Natural killer cell treated with Interleukin-12 subunit alpha and Interleukin-12 subunit beta and Interleukin-15 and Interleukin-18, amount 100 ng/mL, for 72 hours (primary cell): Measurements from ENCODE around the gene KIF15. TPM values are rescaled to one million over a fixed set of nuclear protein-coding genes. Genes with fewer than 3 reads are reported as not detected.

Source experiments
- total RNA-seq, 2 donors: library from RNA; stranded (reverse); gene quantifications; one replicate each; pipeline ENCODE4 v1.2.3, GENCODE V29; 2022

Gene KIF15
- total RNA-seq, 2 donors from 2014 or later = 12.3 to 27.2 TPM

Other genes with a start within 250 kb of the KIF15 start
- gene ZKSCAN7, start 206.6 kb upstream of the KIF15 start, total RNA-seq = 1 to 10 TPM; 1.9 to 4.9 TPM
- 1 to 10 TPM; 2.5 to 5.9 TPM for gene ZNF660, start 176.8 kb upstream of the KIF15 start, total RNA-seq
- gene ZNF197, start 136.8 kb upstream of the KIF15 start, total RNA-seq = 10 to 100 TPM; 13.2 to 16.7 TPM
- 10 to 100 TPM; 11.4 to 15.8 TPM for gene ZNF35, start 113.1 kb upstream of the KIF15 start, total RNA-seq
- gene ZNF502, start 49.1 kb upstream of the KIF15 start, total RNA-seq = 1 to 10 TPM; 1.8 to 3.8 TPM
- gene ZNF501, start 32.2 kb upstream of the KIF15 start, total RNA-seq = 1 to 10 TPM in 1 of 2 donors, under 1 TPM in 1; 0.61 to 3.2 TPM
- 10 to 100 TPM; 11.3 to 23.6 TPM for gene KIAA1143, start 175 bp upstream of the KIF15 start, total RNA-seq
- gene TMEM42, start 100.1 kb downstream of the KIF15 start, total RNA-seq = 1 to 10 TPM; 5.3 to 6.8 TPM
- not detected for gene TGM4, start 112.8 kb downstream of the KIF15 start, total RNA-seq
- gene ZDHHC3, start 214.4 kb downstream of the KIF15 start, total RNA-seq = 100 to 1,000 TPM in 1 of 2 donors, 10 to 100 TPM in 1; 63.8 to 122 TPM
- 10 to 100 TPM; 50.7 to 75.7 TPM for gene EXOSC7, start 214.4 kb downstream of the KIF15 start, total RNA-seq